BLaER1 treated with 17β-estradiol and CSF1 and Interleukin-3, amounts not matched to agents 10 nM and 100 nM (cell line): ENCODE results near the gene SEMA4D.
A peak's percentile ranks its signal among the peaks of the same experiment; 100 is the strongest.

ENCODE experiments used
- H3K27ac ChIP-seq, 11 experiments: shearing (Covaris generic); formaldehyde crosslinking; 2 replicates each; pipeline ENCODE4 v1.8.1; 2022
- H3K27me3 ChIP-seq, 11 experiments: shearing (Covaris generic); formaldehyde crosslinking; 2 replicates each; pipeline ENCODE4 v1.8.1; 2022
- H3K36me3 ChIP-seq, 11 experiments: shearing (Covaris generic); formaldehyde crosslinking; 2 replicates each; pipeline ENCODE4 v1.8.1; 2022
- H3K4me1 ChIP-seq, 10 experiments: shearing (Covaris generic); formaldehyde crosslinking; 2 replicates each; pipeline ENCODE4 v1.8.1; 2022
- H3K4me2 ChIP-seq, 11 experiments: shearing (Covaris generic); formaldehyde crosslinking; 2 replicates each; pipeline ENCODE4 v1.8.1; 2022
- H3K4me3 ChIP-seq, 10 experiments: shearing (Covaris generic); formaldehyde crosslinking; 2 replicates each; pipeline ENCODE4 v1.8.1; 2022
- H3K9ac ChIP-seq, 11 experiments: shearing (Covaris generic); formaldehyde crosslinking; 2 replicates each; pipeline ENCODE4 v1.8.1; 2022
- H3K9me3 ChIP-seq, 11 experiments: shearing (Covaris generic); formaldehyde crosslinking; replicated peaks in 1 of 11; 2 replicates each; pipeline ENCODE4 v1.8.1; 2022
- H4K20me1 ChIP-seq, 11 experiments: shearing (Covaris generic); formaldehyde crosslinking; 2 replicates each; pipeline ENCODE4 v1.8.1; 2022
- Cebpa-rat ChIP-seq, 11 experiments: shearing (Covaris generic); IDR thresholded peaks; 2 replicates each; pipeline ENCODE4 v1.8.1; 2022

SEMA4D gene

GRCh38 chr9:89438194-89438593 lies 59.7 kb downstream of the SEMA4D start:
- no peak for TF ChIP-seq Cebpa-rat (IDR thresholded peaks at IDR 0.05)
- Histone ChIP-seq H3K9me3 (no peaks in the 10 kb centered on the region), H3K4me2 (peak overlapping the region in 10 of 11 experiments; percentile 62 to 98 (median 83); a peak in 19 of 22 replicates), H3K4me3 (no peak overlapping the region), H3K9ac (peak overlapping the region in 1 of 11 experiments; percentile 25; a peak in 1 of 22 replicates), H4K20me1 (peaks cover 29 to 97% (median 66%) of the 10 kb centered on the region in 11 experiments; a peak in 21 of 22 replicates), H3K36me3 (peaks cover 0 to 8% (median 0%) of the 10 kb centered on the region in 11 experiments; a peak in 4 of 22 replicates), H3K27ac (peak overlapping the region in 4 of 11 experiments; percentile 8 to 56 (median 47); a peak in 6 of 22 replicates), H3K27me3 (no peaks in the 10 kb centered on the region), H3K4me1 (peaks cover 74 to 100% (median 94%) of the 10 kb centered on the region in 10 experiments)

DNA sequence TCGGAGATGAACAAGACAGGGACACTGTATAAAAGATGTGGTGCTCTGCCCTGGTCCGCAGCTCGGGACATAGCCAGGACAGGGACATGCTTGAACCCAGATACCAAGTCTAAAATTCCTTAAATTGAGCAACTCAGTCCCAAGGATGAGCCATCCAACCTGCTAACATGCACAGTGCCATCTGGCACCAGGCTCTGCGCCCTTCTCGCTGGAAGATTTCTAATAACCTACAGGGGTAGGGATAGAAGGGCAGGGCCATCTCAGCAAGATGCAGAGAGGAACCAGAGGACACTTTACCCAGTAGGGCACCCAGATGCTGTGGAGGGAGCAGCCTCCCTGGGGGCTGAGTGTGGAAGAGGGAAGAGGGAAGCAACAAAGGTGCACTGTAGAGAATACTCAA lies 60.1 kb downstream of the SEMA4D start:
- Histone ChIP-seq H3K4me3 (no peak overlapping the region; a peak in 1 of 20 replicates), H3K4me2 (peak overlapping the region; percentile 62 to 98 (median 82); a peak in 21 of 22 replicates), H4K20me1 (peaks cover 25 to 97% (median 66%) of the 10 kb centered on the region in 11 experiments; a peak in 20 of 22 replicates), H3K4me1 (peaks cover 70 to 100% (median 94%) of the 10 kb centered on the region in 10 experiments), H3K9ac (peak overlapping the region in 2 of 11 experiments; percentile 25 to 58; a peak in 2 of 22 replicates), H3K9me3 (no peaks in the 10 kb centered on the region), H3K27ac (peak overlapping the region in 5 of 11 experiments; percentile 8 to 56 (median 46); a peak in 7 of 22 replicates), H3K36me3 (peaks cover 0 to 8% (median 0%) of the 10 kb centered on the region in 11 experiments; a peak in 4 of 22 replicates), H3K27me3 (no peaks in the 10 kb centered on the region)
- no peak for TF ChIP-seq Cebpa-rat (IDR thresholded peaks at IDR 0.05)

DNA sequence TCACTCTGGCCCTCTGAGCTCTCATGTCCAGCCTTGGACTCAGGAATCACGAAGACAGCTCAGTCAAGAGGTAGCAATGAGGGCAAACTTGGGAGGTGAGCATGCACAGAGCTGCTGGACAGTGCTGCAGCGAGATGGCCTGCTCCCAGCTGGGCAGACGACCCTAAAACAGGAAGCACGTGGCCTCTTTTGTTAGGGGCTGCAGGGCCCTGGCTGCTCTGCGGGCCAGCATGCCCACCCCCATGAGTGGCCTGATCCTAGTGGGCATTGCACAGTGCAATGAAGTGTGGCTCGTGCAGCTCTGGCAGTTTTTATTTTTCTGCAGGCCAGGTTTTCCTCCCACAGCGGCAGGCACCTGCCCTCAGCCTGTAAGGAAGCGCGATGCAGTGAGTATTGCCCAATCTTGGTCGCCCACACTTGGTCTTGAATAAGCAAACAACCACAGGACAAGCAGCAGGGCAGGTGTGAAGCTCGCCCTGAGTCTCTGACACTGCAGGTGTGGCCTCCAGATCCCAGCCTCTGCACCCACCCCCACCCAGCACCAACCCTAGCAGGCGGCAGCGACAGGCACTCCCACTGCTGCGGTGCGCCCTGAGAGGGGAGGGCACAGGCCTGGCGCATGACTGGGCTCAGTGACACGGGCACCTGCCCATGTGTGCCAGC lies 60.8 kb downstream of the SEMA4D start:
- H3K9ac ChIP-seq, result peak overlapping the region in 5 of 11 experiments; percentile 25 to 58 (median 44); a peak in 8 of 22 replicates

DNA sequence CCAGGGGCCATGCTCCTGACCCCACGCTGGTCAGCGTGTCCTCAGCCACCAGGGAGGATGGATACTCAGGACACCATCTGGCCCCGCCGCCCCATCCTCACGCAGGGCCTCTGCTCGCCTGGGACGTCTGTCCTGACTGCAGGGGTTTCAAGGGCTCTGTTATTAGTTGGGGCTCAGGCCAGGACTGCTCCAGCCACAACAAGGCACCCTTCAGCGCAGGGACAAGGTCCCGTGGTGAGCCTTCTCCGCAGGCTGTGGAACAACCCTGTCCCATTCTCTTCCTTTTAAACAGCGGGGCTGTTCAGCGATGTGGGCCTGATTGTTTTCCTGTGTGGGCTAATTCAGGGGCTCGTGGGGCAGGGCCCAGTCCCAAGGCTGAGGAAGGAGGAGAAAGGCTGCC lies 61.6 kb downstream of the SEMA4D start:
- no peak overlapping the region for H3K4me3 ChIP-seq
- no peaks in the 10 kb centered on the region for H3K27me3 ChIP-seq
- H4K20me1 ChIP-seq, result peaks cover 17 to 97% (median 55%) of the 10 kb centered on the region in 11 experiments; a peak in 19 of 22 replicates
- H3K4me2 ChIP-seq, result peak overlapping the region; percentile 62 to 98 (median 82)
- peaks cover 0 to 8% (median 0%) of the 10 kb centered on the region in 11 experiments; a peak in 4 of 22 replicates for H3K36me3 ChIP-seq
- peaks cover 62 to 96% (median 91%) of the 10 kb centered on the region in 10 experiments for H3K4me1 ChIP-seq
- peak overlapping the region in 7 of 11 experiments; percentile 2 to 70 (median 53); a peak in 9 of 22 replicates for H3K27ac ChIP-seq
- no peaks in the 10 kb centered on the region for H3K9me3 ChIP-seq
- TF ChIP-seq Cebpa-rat (IDR thresholded peaks at IDR 0.05), result no peak
- H3K9ac ChIP-seq, result peak overlapping the region in 6 of 11 experiments; percentile 25 to 58 (median 42); a peak in 10 of 22 replicates

More for the DNA sequence above, 60.8 kb downstream of the SEMA4D start:
- Histone ChIP-seq H3K27ac (peak overlapping the region in 7 of 11 experiments; percentile 2 to 70 (median 53); a peak in 7 of 22 replicates), H3K4me2 (peak overlapping the region; percentile 62 to 98 (median 82)), H3K4me1 (peaks cover 69 to 100% (median 94%) of the 10 kb centered on the region in 10 experiments), H3K4me3 (no peak overlapping the region; a peak in 1 of 20 replicates), H3K9me3 (no peaks in the 10 kb centered on the region), H4K20me1 (peaks cover 18 to 97% (median 60%) of the 10 kb centered on the region in 11 experiments; a peak in 19 of 22 replicates), H3K27me3 (no peaks in the 10 kb centered on the region), H3K36me3 (peaks cover 0 to 8% (median 0%) of the 10 kb centered on the region in 11 experiments; a peak in 4 of 22 replicates)
- peak in 6 of 11 experiments; percentile 22 to 73 (median 48); a peak in 8 of 22 replicates for TF ChIP-seq Cebpa-rat (IDR thresholded peaks at IDR 0.05)

DNA sequence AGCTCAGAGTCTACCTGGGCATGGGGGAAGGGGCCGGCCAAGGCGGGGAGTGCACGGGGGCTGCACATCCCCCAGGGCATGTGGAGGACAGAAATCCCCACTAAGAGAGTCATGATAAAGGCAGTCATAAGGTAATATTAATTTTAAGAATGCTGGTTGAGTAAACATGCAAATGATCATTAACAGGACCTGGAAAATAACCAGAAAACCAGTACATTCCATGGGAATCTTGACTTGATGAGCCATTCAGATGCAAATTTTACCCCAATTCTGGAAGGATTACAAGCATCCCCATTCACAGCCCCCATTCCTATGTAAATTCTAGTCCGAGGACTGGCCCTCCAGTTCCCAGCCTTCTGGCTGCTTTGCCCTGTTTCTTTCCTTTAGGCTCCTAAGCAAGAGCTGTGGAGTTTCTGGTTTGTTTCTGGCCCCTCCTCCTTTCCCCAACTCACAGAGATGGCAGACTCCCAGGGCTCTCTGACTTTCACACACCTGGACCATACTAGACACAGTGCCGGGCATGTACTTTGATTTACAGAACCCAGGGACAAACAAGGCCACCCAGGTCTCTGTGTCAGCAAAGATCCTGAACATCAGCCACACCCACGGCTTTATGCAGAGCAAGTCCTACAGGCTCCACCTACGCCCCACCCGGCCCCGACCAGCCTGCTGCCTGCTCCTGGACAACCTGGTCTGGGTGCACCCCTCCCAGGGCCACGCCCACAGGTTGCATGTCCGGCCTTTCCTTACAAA lies 62.7 kb downstream of the SEMA4D start:
- H3K4me1 ChIP-seq, result peaks cover 52 to 96% (median 82%) of the 10 kb centered on the region in 10 experiments

DNA sequence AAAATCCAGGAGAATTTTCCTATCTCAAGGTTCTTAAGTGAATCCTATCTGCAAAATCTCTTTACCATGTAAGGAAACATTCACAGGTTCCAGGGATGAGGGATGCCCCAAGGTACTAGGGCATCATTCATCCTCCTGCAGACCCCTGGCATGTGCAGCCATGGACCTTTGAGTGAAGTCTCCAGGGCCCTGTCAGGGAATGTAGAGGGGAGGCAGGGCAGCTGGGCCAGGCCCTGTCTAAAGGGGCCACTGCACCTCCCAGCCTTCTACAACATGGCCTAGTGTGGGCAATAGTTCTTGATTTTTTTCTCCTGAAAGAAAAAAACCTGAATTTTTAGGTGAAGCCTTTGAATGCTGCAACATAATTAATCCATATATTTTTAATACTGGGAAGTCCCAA lies 63.3 kb downstream of the SEMA4D start:
- TF ChIP-seq Cebpa-rat (IDR thresholded peaks at IDR 0.05), result no peak
- peaks cover 17 to 97% (median 63%) of the 10 kb centered on the region in 11 experiments; a peak in 19 of 22 replicates for H4K20me1 ChIP-seq
- H3K4me2 ChIP-seq, result 0 out of 22 replicates have a peak overlapping the region, but pooled peaks of 1 of the 11 experiments have one; percentile 70
- no peaks in the 10 kb centered on the region for H3K9me3 ChIP-seq
- H3K36me3 ChIP-seq, result peaks cover 0 to 8% (median 0%) of the 10 kb centered on the region in 11 experiments; a peak in 4 of 22 replicates
- H3K27ac ChIP-seq, result no peak overlapping the region
- H3K27me3 ChIP-seq, result no peaks in the 10 kb centered on the region
- H3K4me1 ChIP-seq, result peaks cover 49 to 96% (median 82%) of the 10 kb centered on the region in 10 experiments
- H3K9ac ChIP-seq, result no peak overlapping the region
- no peak overlapping the region for H3K4me3 ChIP-seq

More for the DNA sequence above, 62.7 kb downstream of the SEMA4D start:
- Histone ChIP-seq H3K9ac (no peak overlapping the region), H3K4me3 (no peak overlapping the region), H3K36me3 (peaks cover 0 to 8% (median 0%) of the 10 kb centered on the region in 11 experiments; a peak in 4 of 22 replicates), H4K20me1 (peaks cover 17 to 97% (median 58%) of the 10 kb centered on the region in 11 experiments; a peak in 19 of 22 replicates), H3K9me3 (no peaks in the 10 kb centered on the region), H3K27me3 (no peaks in the 10 kb centered on the region), H3K4me2 (peak overlapping the region; percentile 14 to 98 (median 82); a peak in 19 of 22 replicates), H3K27ac (0 out of 22 replicates have a peak overlapping the region, but pooled peaks of 1 of the 11 experiments have one; percentile 6)
- TF ChIP-seq Cebpa-rat (IDR thresholded peaks at IDR 0.05), result no peak

GRCh38 chr9:89433826-89434225 lies 64.1 kb downstream of the SEMA4D start:
- Histone ChIP-seq H3K4me3 (no peak overlapping the region), H3K4me1 (peaks cover 50 to 96% (median 82%) of the 10 kb centered on the region in 10 experiments), H4K20me1 (peaks cover 21 to 97% (median 65%) of the 10 kb centered on the region in 11 experiments; a peak in 19 of 22 replicates), H3K27me3 (no peaks in the 10 kb centered on the region), H3K9ac (no peak overlapping the region), H3K9me3 (no peaks in the 10 kb centered on the region), H3K27ac (no peak overlapping the region), H3K4me2 (peak overlapping the region in 3 of 11 experiments; percentile 27 to 51 (median 46); a peak in 2 of 22 replicates), H3K36me3 (peaks cover 0 to 8% (median 0%) of the 10 kb centered on the region in 11 experiments; a peak in 4 of 22 replicates)
- no peak for TF ChIP-seq Cebpa-rat (IDR thresholded peaks at IDR 0.05)

GRCh38 chr9:89432986-89433530 lies 64.9 kb downstream of the SEMA4D start:
- no peak for TF ChIP-seq Cebpa-rat (IDR thresholded peaks at IDR 0.05)
- no peaks in the 10 kb centered on the region for H3K9me3 ChIP-seq
- H3K9ac ChIP-seq, result no peak overlapping the region
- peaks cover 48 to 96% (median 82%) of the 10 kb centered on the region in 10 experiments for H3K4me1 ChIP-seq
- H3K27me3 ChIP-seq, result no peaks in the 10 kb centered on the region
- peak overlapping the region in 9 of 11 experiments; percentile 3 to 53 (median 46); a peak in 10 of 22 replicates for H3K4me2 ChIP-seq
- no peak overlapping the region for H3K27ac ChIP-seq
- H3K4me3 ChIP-seq, result no peak overlapping the region
- peaks cover 0 to 8% (median 0%) of the 10 kb centered on the region in 11 experiments; a peak in 4 of 22 replicates for H3K36me3 ChIP-seq
- peaks cover 24 to 99% (median 68%) of the 10 kb centered on the region in 11 experiments; a peak in 19 of 22 replicates for H4K20me1 ChIP-seq
